ENCODE results near the gene DUS2.
A peak's percentile ranks its signal among the peaks of the same experiment; 100 is the strongest.
"Not testable (repeated sequence)": the region's sequence is repeated elsewhere in the genome, so short reads cannot be mapped to it uniquely, and the experiment has no call there.

Gene DUS2

GRCh38 chr16:68093816-68094613, 70.9 kb downstream of the DUS2 start:
- peak; percentile 71 for DNase-seq

GRCh38 chr16:68094614-68094934, 71.5 kb downstream of the DUS2 start:
- DNase-seq: no peak

GRCh38 chr16:68096491-68096890, 73.4 kb downstream of the DUS2 start:
- no peak for DNase-seq

- DNase-seq: no peak
Measured at GRCh38 chr16:68097088-68097487, 74.0 kb downstream of the DUS2 start.

- DNase-seq: no peak
Measured at GRCh38 chr16:68097895-68098294, 74.8 kb downstream of the DUS2 start.

- DNase-seq: no peak
Measured at GRCh38 chr16:68100488-68100887, 77.4 kb downstream of the DUS2 start.

- no peak for DNase-seq
Measured at GRCh38 chr16:68105611-68106010, 82.5 kb downstream of the DUS2 start.

GRCh38 chr16:68107230-68107928, 84.3 kb downstream of the DUS2 start:
- DNase-seq: not testable (repeated sequence)

GRCh38 chr16:68109156-68109555, 86.1 kb downstream of the DUS2 start:
- not testable (repeated sequence) for DNase-seq

- DNase-seq: not testable (repeated sequence)
Measured at GRCh38 chr16:68110611-68111010, 87.5 kb downstream of the DUS2 start.

- no peak for DNase-seq
Measured at GRCh38 chr16:68111379-68111778, 88.3 kb downstream of the DUS2 start.

GRCh38 chr16:68113059-68113761, 90.1 kb downstream of the DUS2 start:
- DNase-seq: no peak

GRCh38 chr16:68113765-68114240, 90.7 kb downstream of the DUS2 start:
- no peak for DNase-seq

- DNase-seq: peak; percentile 51
Measured at GRCh38 chr16:68114939-68115338, 91.9 kb downstream of the DUS2 start.

GRCh38 chr16:68115851-68116250, 92.8 kb downstream of the DUS2 start:
- no peak for DNase-seq

GRCh38 chr16:68116256-68116867, 93.3 kb downstream of the DUS2 start:
- DNase-seq: peak; percentile 26

- no peak for DNase-seq
Measured at GRCh38 chr16:68117884-68118283, 94.8 kb downstream of the DUS2 start.

- not testable (repeated sequence) for DNase-seq
Measured at GRCh38 chr16:68118954-68119353, 95.9 kb downstream of the DUS2 start.

- not testable (repeated sequence) for DNase-seq
Measured at GRCh38 chr16:68120496-68120895, 97.4 kb downstream of the DUS2 start.

GRCh38 chr16:68126395-68126794, 103.3 kb downstream of the DUS2 start:
- no peak for DNase-seq

- DNase-seq: peak; percentile 48
Measured at GRCh38 chr16:68128577-68129305, 105.7 kb downstream of the DUS2 start.
